Osteoblast (primary cell): Measurements from ENCODE around the gene H3-3A. TPM values are rescaled to one million over a fixed set of nuclear protein-coding genes. Genes with fewer than 3 reads are reported as not detected.

Experiments used
- DNase-seq: peaks from one replicate; pipeline ENCODE4 v3.0.0; 2011; ENCODE audit warnings: low spot score, mixed read lengths; ENCODE audit not compliant: insufficient read length; ENCODE audit errors: missing footprints
- H2AFZ ChIP-seq: 2 replicates; pipeline ENCODE4 v1.6.0; 2011; ENCODE audit warnings: mild to moderate bottlenecking, low read length
- H3K27ac ChIP-seq: 2 replicates; pipeline ENCODE4 v1.5.1; 2011; ENCODE audit warnings: mild to moderate bottlenecking, low read depth, low read length, moderate library complexity
- H3K27me3 ChIP-seq: 2 replicates; pipeline ENCODE4 v1.6.0; 2012; ENCODE audit warnings: mild to moderate bottlenecking, control low read depth, inconsistent platforms, low read length, moderate library complexity; ENCODE audit not compliant: insufficient read depth
- H3K36me3 ChIP-seq: 2 replicates; pipeline ENCODE4 v1.5.1; 2011; ENCODE audit warnings: mild to moderate bottlenecking, low read length, control low read depth, moderate library complexity; ENCODE audit not compliant: insufficient read depth
- H3K4me1 ChIP-seq: 2 replicates; pipeline ENCODE4 v1.5.1; 2011; ENCODE audit warnings: mild to moderate bottlenecking, low read length, control low read depth, moderate library complexity; ENCODE audit not compliant: insufficient read depth
- H3K4me2 ChIP-seq: 2 replicates; pipeline ENCODE4 v1.6.0; 2011; ENCODE audit warnings: mild to moderate bottlenecking, low read length; ENCODE audit not compliant: insufficient read depth
- H3K4me3 ChIP-seq: fragments of 200-600 bp; sonication (generic); 3 replicates; pipeline ENCODE4 v1.5.1; 2012; ENCODE audit warnings: mild to moderate bottlenecking, low read length, inconsistent platforms; ENCODE audit not compliant: insufficient read depth
- H3K79me2 ChIP-seq: 2 replicates; pipeline ENCODE4 v1.6.0; 2012; ENCODE audit warnings: mild to moderate bottlenecking, low read length, control low read depth, inconsistent platforms; ENCODE audit not compliant: insufficient read depth
- H3K9me3 ChIP-seq: 2 replicates; pipeline ENCODE4 v1.5.1; 2011; ENCODE audit warnings: low read depth, low read length, control low read depth
- H4K20me1 ChIP-seq: 2 replicates; pipeline ENCODE4 v1.6.0; 2012; ENCODE audit warnings: mild to moderate bottlenecking, low read length, control low read depth; ENCODE audit not compliant: insufficient read depth
- CTCF ChIP-seq: IDR thresholded peaks from 2 replicates; pipeline ENCODE4 v1.5.1; 2011; ENCODE audit warnings: mild to moderate bottlenecking, low read depth, low read length, moderate library complexity; ENCODE audit errors: extremely low read depth
- total RNA-seq: library from RNA; depleted of rRNA; stranded (reverse); fragments of >200 nt; gene quantifications from 2 replicates; pipeline ENCODE4 v1.2.3, GENCODE V29; 2012

The H3-3A gene
- total RNA-seq, 1 donor, result 127 TPM

GRCh38 chr1:226061841-226062557 lies 517 bp upstream of the H3-3A start:
- H3K36me3 ChIP-seq, result peaks cover 14% of the 10 kb centered on the region
- H4K20me1 ChIP-seq, result peaks cover 39% of the 10 kb centered on the region
- H3K27me3 ChIP-seq, result no peaks in the 10 kb centered on the region
- peak overlapping the region; percentile 74 for H3K27ac ChIP-seq
- peak overlapping the region; percentile 87 for H3K4me2 ChIP-seq
- peaks cover 35% of the 10 kb centered on the region for H3K79me2 ChIP-seq
- no peaks in the 10 kb centered on the region for H3K9me3 ChIP-seq
- H3K4me1 ChIP-seq, result peaks cover 16% of the 10 kb centered on the region
- peak; percentile 92 for DNase-seq
- H2AFZ ChIP-seq, result peak overlapping the region; percentile 98
- no peak for TF ChIP-seq CTCF
- peak overlapping the region; percentile 93 for H3K4me3 ChIP-seq

- H3K27me3 ChIP-seq, result no peaks in the 10 kb centered on the region
- no peaks in the 10 kb centered on the region for H3K9me3 ChIP-seq
- H4K20me1 ChIP-seq, result peaks cover 50% of the 10 kb centered on the region
- H3K4me2 ChIP-seq, result peak overlapping the region; percentile 88
- peak; percentile 79 for DNase-seq
- H3K4me3 ChIP-seq, result peak overlapping the region; percentile 93
- peaks cover 26% of the 10 kb centered on the region for H3K36me3 ChIP-seq
- peak overlapping the region; percentile 92 for H3K27ac ChIP-seq
- H2AFZ ChIP-seq, result peak overlapping the region; percentile 81
- peaks cover 16% of the 10 kb centered on the region for H3K4me1 ChIP-seq
- peaks cover 49% of the 10 kb centered on the region for H3K79me2 ChIP-seq
- TF ChIP-seq CTCF, result no peak
Observed at GRCh38 chr1:226063224-226063976, 884 bp downstream of the H3-3A start.

- H3K4me2 ChIP-seq, result peak overlapping the region; percentile 88
- H3K79me2 ChIP-seq, result peaks cover 57% of the 10 kb centered on the region
- DNase-seq, result peak; percentile 35
- peaks cover 16% of the 10 kb centered on the region for H3K4me1 ChIP-seq
- H3K27ac ChIP-seq, result peak overlapping the region; percentile 92
- peak overlapping the region; percentile 93 for H3K4me3 ChIP-seq
- H3K9me3 ChIP-seq, result no peaks in the 10 kb centered on the region
- peak; percentile 70 for TF ChIP-seq CTCF
- H3K36me3 ChIP-seq, result peaks cover 34% of the 10 kb centered on the region
- peaks cover 55% of the 10 kb centered on the region for H4K20me1 ChIP-seq
- H2AFZ ChIP-seq, result no peak overlapping the region
- no peaks in the 10 kb centered on the region for H3K27me3 ChIP-seq
Observed at GRCh38 chr1:226063977-226064815, 1.7 kb downstream of the H3-3A start.
